CD8-positive, alpha-beta memory T cell (primary cell): ENCODE measurements around the gene ARMH1. TPM values are rescaled to one million over a fixed set of nuclear protein-coding genes. Genes with fewer than 3 reads are reported as not detected.
"Not testable (repeated sequence)": the region's sequence is repeated elsewhere in the genome, so short reads cannot be mapped to it uniquely, and the experiment has no call there.

Experiments used
- CTCF ChIA-PET: fragments of 350-600 bp; sonication (Branson Sonifier 250); formaldehyde crosslinking; loops from one replicate; lab custom pipeline; 2021; ENCODE audit warnings: antibody characterized with exemption; lab: Charles Lee
- POLR2A ChIA-PET: fragments of 350-600 bp; sonication (Branson Sonifier 250); formaldehyde crosslinking; loops from one replicate; lab custom pipeline; 2021; ENCODE audit warnings: antibody characterized with exemption; lab: Charles Lee
- DNase-seq, 5 donors: peaks; one replicate each; pipeline versions ENCODE4 v3.0.0 to v3.0.0-alpha.2; 2020 to 2022; ENCODE audit warnings: mixed read lengths in 1 of 5
- H3K27ac ChIP-seq: one replicate; pipeline ENCODE4 v1.7.0; 2013; ENCODE audit warnings: low read depth, mild to moderate bottlenecking, low read length, moderate library complexity
- H3K27me3 ChIP-seq: 2 replicates; pipeline ENCODE4 v1.7.0; 2013; ENCODE audit warnings: low read length, mild to moderate bottlenecking; ENCODE audit not compliant: insufficient read depth, poor library complexity, severe bottlenecking
- H3K36me3 ChIP-seq: 2 replicates; pipeline ENCODE4 v1.7.0; 2013; ENCODE audit warnings: mild to moderate bottlenecking, low read length, moderate library complexity; ENCODE audit not compliant: insufficient read depth
- H3K4me1 ChIP-seq: 2 replicates; pipeline ENCODE4 v1.7.0; 2013; ENCODE audit warnings: mild to moderate bottlenecking, low read length, moderate library complexity; ENCODE audit not compliant: insufficient read depth
- H3K4me3 ChIP-seq: 2 replicates; pipeline ENCODE4 v1.7.0; 2013; ENCODE audit warnings: mild to moderate bottlenecking, low read length
- H3K9me3 ChIP-seq: 2 replicates; pipeline ENCODE4 v1.7.0; 2013; ENCODE audit warnings: mild to moderate bottlenecking, low read length
- H3K27ac Mint-ChIP-seq, 8 donors: one replicate each; pipeline ENCODE4 v1.8.0; 2020 to 2021; ENCODE audit warnings: mixed read lengths in 8 of 8, mild to moderate bottlenecking in 6 of 8, inconsistent platforms in 3 of 8, moderate library complexity in 3 of 8
- H3K27me3 Mint-ChIP-seq, 2 donors: one replicate each; pipeline ENCODE4 v1.8.0; 2020 to 2021; ENCODE audit warnings: mixed read lengths in 2 of 2, mild to moderate bottlenecking in 1 of 2, moderate library complexity in 1 of 2
- H3K36me3 Mint-ChIP-seq, 3 donors: one replicate each; pipeline ENCODE4 v1.8.0; 2020 to 2021; ENCODE audit warnings: mixed read lengths in 3 of 3, inconsistent platforms in 1 of 3, mild to moderate bottlenecking in 1 of 3
- H3K4me1 Mint-ChIP-seq, 3 donors: one replicate each; pipeline ENCODE4 v1.8.0; 2020 to 2021; ENCODE audit warnings: mixed read lengths in 3 of 3, inconsistent platforms in 1 of 3, mild to moderate bottlenecking in 1 of 3
- H3K4me3 Mint-ChIP-seq, 7 donors: one replicate each; pipeline ENCODE4 v1.8.0; 2020 to 2021; ENCODE audit warnings: mixed read lengths in 7 of 7, mild to moderate bottlenecking in 6 of 7, moderate library complexity in 4 of 7, inconsistent platforms in 2 of 7
- H3K9me3 Mint-ChIP-seq, 5 donors: one replicate each; pipeline ENCODE4 v1.8.0; 2020 to 2022; ENCODE audit warnings: mixed read lengths in 5 of 5, mild to moderate bottlenecking in 3 of 5, moderate library complexity in 2 of 5, inconsistent platforms in 1 of 5
- polyA plus RNA-seq: library from polyadenylated mRNA; unstranded; fragments of 300-500 nt; fragmentation: Illumina TruSeq; gene quantifications from one replicate; pipeline ENCODE4 v1.2.3, GENCODE V29; 2021
- total RNA-seq, 2 experiments: library from RNA; stranded (reverse); gene quantifications; one replicate each; pipeline ENCODE4 v1.2.3, GENCODE V29; 2021

Gene ARMH1
- total and polyA plus RNA-seq, 3 experiments from 2014 or later: 21.1 to 38.0 (median 33.3) TPM

GRCh38 chr1:44693159-44693558 is 18.6 kb downstream of the ARMH1 start:
- no peaks in the 10 kb centered on the region for H3K9me3 Mint-ChIP-seq
- H3K27ac ChIP-seq: no peak overlapping the region
- CTCF ChIA-PET: interaction anchor here (1.3 kb wide), 1 partner anchor 9 kb away, joined by 3 read pairs; no protein-coding TSS in a partner anchor
- peaks cover 12 to 15% (median 14%) of the 10 kb centered on the region in 3 donors for H3K4me1 Mint-ChIP-seq
- H3K27me3 ChIP-seq: no peaks in the 10 kb centered on the region
- H3K27ac Mint-ChIP-seq: no peak overlapping the region
- no peak overlapping the region for H3K4me3 ChIP-seq
- no peak for DNase-seq
- H3K27me3 Mint-ChIP-seq: peaks cover 0 to 5% of the 10 kb centered on the region in 2 donors
- POLR2A ChIA-PET: no interaction called here
- H3K4me3 Mint-ChIP-seq: no peak overlapping the region
- peaks cover 16% of the 10 kb centered on the region for H3K4me1 ChIP-seq
- no peaks in the 10 kb centered on the region for H3K36me3 ChIP-seq
- H3K36me3 Mint-ChIP-seq: peaks cover 0 to 5% (median 0%) of the 10 kb centered on the region in 3 donors
- no peaks in the 10 kb centered on the region for H3K9me3 ChIP-seq

DNA sequence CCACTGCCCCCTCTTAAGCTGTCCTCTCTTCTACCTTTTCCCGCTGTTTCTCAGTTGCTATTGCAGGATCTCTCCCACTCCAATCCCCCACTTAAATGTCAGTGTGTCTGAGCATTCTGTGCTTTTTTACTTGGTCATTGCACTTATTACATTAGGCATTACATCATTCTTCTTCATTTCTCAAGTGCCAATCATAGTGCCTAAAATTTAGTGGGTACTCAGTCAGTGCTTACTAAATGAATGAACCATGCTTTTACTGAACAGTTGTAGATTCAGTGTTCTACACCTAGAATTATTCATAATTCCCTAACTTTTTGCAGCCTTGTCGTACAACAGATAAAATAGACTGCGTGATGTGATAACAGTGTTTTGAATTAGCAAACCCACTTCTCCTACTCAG is 19.4 kb downstream of the ARMH1 start:
- Histone ChIP-seq H3K36me3 (no peaks in the 10 kb centered on the region), H3K9me3 (no peaks in the 10 kb centered on the region), H3K4me3 (no peak overlapping the region), H3K27ac (no peak overlapping the region), H3K4me1 (peaks cover 16% of the 10 kb centered on the region), H3K27me3 (no peaks in the 10 kb centered on the region)
- POLR2A ChIA-PET: no interaction called here
- no peak for DNase-seq
- Mint-ChIP-seq H3K36me3 (peaks cover 0 to 5% (median 0%) of the 10 kb centered on the region in 3 donors), H3K9me3 (no peaks in the 10 kb centered on the region), H3K4me3 (no peak overlapping the region), H3K27me3 (peaks cover 0 to 5% of the 10 kb centered on the region in 2 donors), H3K27ac (no peak overlapping the region), H3K4me1 (peaks cover 12 to 15% (median 14%) of the 10 kb centered on the region in 3 donors)
- CTCF ChIA-PET: no interaction called here

DNA sequence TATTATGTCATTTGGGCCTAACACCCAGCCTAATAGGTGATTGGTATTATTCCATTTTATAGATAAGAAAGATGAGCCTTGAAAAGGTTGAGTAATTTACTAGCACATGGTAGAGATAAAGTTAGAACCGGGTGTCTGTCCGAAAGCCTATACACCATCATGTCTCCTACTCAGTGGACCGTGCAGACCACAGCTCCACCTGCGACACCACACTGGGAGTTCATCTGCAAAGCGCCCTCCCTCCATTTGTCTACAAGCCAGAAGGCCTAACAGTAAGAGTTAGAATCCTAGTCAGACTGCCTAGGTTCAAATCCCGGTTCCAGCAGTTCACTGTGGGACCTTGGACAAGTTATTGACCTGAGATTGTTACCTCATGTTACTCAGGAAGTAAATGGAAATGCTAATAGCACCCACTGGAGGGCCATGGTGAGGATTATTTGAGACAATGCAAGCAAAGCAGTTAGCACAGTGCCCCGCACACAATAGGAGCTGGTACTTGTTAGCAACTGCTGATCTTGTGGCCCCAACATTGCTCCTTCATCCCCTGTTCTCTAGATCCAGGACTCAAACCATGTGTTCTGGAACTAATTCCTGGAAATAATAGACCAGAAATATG is 20.5 kb downstream of the ARMH1 start:
- H3K27ac Mint-ChIP-seq: peak overlapping the region in 2 of 8 donors; percentile 54 to 58
- H3K9me3 ChIP-seq: no peaks in the 10 kb centered on the region
- CTCF ChIA-PET: interaction anchor here (1.6 kb wide), 1 partner anchor 42 kb away, joined by 3 read pairs; no protein-coding TSS in a partner anchor
- no peak overlapping the region for H3K27ac ChIP-seq
- no peak overlapping the region for H3K4me3 ChIP-seq
- no peak overlapping the region for H3K4me3 Mint-ChIP-seq
- H3K36me3 ChIP-seq: no peaks in the 10 kb centered on the region
- peaks cover 0 to 5% (median 0%) of the 10 kb centered on the region in 3 donors for H3K36me3 Mint-ChIP-seq
- H3K27me3 Mint-ChIP-seq: peaks cover 0 to 5% of the 10 kb centered on the region in 2 donors
- DNase-seq: no peak
- H3K4me1 Mint-ChIP-seq: peaks cover 12 to 15% (median 14%) of the 10 kb centered on the region in 3 donors
- POLR2A ChIA-PET: no interaction called here
- H3K4me1 ChIP-seq: peaks cover 16% of the 10 kb centered on the region
- H3K9me3 Mint-ChIP-seq: no peaks in the 10 kb centered on the region
- no peaks in the 10 kb centered on the region for H3K27me3 ChIP-seq

GRCh38 chr1:44695671-44696070 is 21.2 kb downstream of the ARMH1 start:
- peaks cover 0 to 4% of the 10 kb centered on the region in 2 donors for H3K27me3 Mint-ChIP-seq
- peaks cover 16% of the 10 kb centered on the region for H3K4me1 ChIP-seq
- CTCF ChIA-PET: interaction anchor here (1.6 to 1.9 kb wide), 2 partner anchors 10 to 43 kb away, joined by 3 to 6 read pairs; no protein-coding TSS in a partner anchor
- H3K36me3 Mint-ChIP-seq: peaks cover 0 to 5% (median 0%) of the 10 kb centered on the region in 3 donors
- no peak overlapping the region for H3K27ac ChIP-seq
- no peaks in the 10 kb centered on the region for H3K36me3 ChIP-seq
- H3K4me3 ChIP-seq: no peak overlapping the region
- H3K4me1 Mint-ChIP-seq: peaks cover 12 to 15% (median 14%) of the 10 kb centered on the region in 3 donors
- no peaks in the 10 kb centered on the region for H3K27me3 ChIP-seq
- H3K9me3 ChIP-seq: no peaks in the 10 kb centered on the region
- POLR2A ChIA-PET: interaction anchor here (0.6 kb wide), 1 partner anchor 608 kb away, joined by 4 read pairs; no protein-coding TSS in a partner anchor
- no peak for DNase-seq
- H3K9me3 Mint-ChIP-seq: no peaks in the 10 kb centered on the region
- H3K4me3 Mint-ChIP-seq: no peak overlapping the region
- H3K27ac Mint-ChIP-seq: peak overlapping the region in 1 of 8 donors; percentile 79

GRCh38 chr1:44696101-44696500 is 21.6 kb downstream of the ARMH1 start:
- H3K4me3 ChIP-seq: no peak overlapping the region
- no peaks in the 10 kb centered on the region for H3K27me3 ChIP-seq
- no peak overlapping the region for H3K27ac ChIP-seq
- CTCF ChIA-PET: interaction anchor here (1.3 to 1.9 kb wide), 3 partner anchors 10 to 43 kb away, joined by 3 to 6 read pairs (median 4); no protein-coding TSS in a partner anchor
- peaks cover 0 to 5% (median 0%) of the 10 kb centered on the region in 3 donors for H3K36me3 Mint-ChIP-seq
- H3K4me1 ChIP-seq: peaks cover 16% of the 10 kb centered on the region
- H3K36me3 ChIP-seq: no peaks in the 10 kb centered on the region
- DNase-seq: no peak
- POLR2A ChIA-PET: interaction anchor here (0.6 kb wide), 1 partner anchor 607 kb away, joined by 4 read pairs; no protein-coding TSS in a partner anchor
- H3K27ac Mint-ChIP-seq: peak overlapping the region in 3 of 8 donors; percentile 79 to 90 (median 85)
- H3K4me1 Mint-ChIP-seq: peaks cover 12 to 15% (median 14%) of the 10 kb centered on the region in 3 donors
- no peaks in the 10 kb centered on the region for H3K9me3 Mint-ChIP-seq
- H3K9me3 ChIP-seq: no peaks in the 10 kb centered on the region
- no peak overlapping the region for H3K4me3 Mint-ChIP-seq
- peaks cover 0 to 4% of the 10 kb centered on the region in 2 donors for H3K27me3 Mint-ChIP-seq

DNA sequence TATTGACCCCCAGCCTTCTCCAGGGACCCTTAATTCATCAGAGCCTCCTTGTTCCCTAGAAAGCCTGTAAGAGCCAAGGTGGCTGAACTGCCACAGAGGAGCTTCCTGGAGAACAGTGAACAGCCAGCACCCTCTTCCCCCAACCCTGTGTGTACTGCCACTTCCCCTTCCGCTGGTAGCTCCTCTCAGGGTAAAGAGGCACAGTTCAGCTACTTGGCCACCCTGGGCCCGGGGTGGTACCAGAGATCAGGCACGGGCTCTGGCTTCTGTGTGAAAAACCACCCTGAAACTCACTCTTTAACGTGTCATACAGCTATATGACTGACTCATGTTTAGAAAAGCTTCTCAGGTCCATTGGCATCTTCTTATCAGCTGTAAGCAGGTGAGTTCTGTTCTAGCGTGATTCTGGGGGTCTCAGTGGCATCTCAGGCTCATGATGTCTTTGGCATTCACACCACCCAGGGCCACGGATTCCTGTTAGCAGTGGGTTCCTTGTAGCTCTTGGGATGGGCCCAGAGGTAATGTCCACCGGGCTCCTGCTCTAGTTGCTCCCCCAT is 22.4 kb downstream of the ARMH1 start:
- DNase-seq: peak in 2 of 5 donors; percentile 22 to 40
- H3K27me3 Mint-ChIP-seq: no peaks in the 10 kb centered on the region
- POLR2A ChIA-PET: no interaction called here
- Histone ChIP-seq H3K4me3 (peak overlapping the region; percentile 9), H3K27me3 (no peaks in the 10 kb centered on the region), H3K27ac (no peak overlapping the region), H3K36me3 (no peaks in the 10 kb centered on the region), H3K4me1 (peaks cover 16% of the 10 kb centered on the region), H3K9me3 (no peaks in the 10 kb centered on the region)
- peaks cover 12 to 15% (median 14%) of the 10 kb centered on the region in 3 donors for H3K4me1 Mint-ChIP-seq
- CTCF ChIA-PET: interaction anchor here (1.3 to 1.9 kb wide), 3 partner anchors 9 to 44 kb away, joined by 3 to 6 read pairs (median 4); no protein-coding TSS in a partner anchor
- peak overlapping the region in 5 of 7 donors; percentile 28 to 74 (median 41) for H3K4me3 Mint-ChIP-seq
- H3K9me3 Mint-ChIP-seq: no peaks in the 10 kb centered on the region
- H3K27ac Mint-ChIP-seq: peak overlapping the region; percentile 55 to 91 (median 84)
- H3K36me3 Mint-ChIP-seq: peaks cover 0 to 1% (median 0%) of the 10 kb centered on the region in 3 donors

DNA sequence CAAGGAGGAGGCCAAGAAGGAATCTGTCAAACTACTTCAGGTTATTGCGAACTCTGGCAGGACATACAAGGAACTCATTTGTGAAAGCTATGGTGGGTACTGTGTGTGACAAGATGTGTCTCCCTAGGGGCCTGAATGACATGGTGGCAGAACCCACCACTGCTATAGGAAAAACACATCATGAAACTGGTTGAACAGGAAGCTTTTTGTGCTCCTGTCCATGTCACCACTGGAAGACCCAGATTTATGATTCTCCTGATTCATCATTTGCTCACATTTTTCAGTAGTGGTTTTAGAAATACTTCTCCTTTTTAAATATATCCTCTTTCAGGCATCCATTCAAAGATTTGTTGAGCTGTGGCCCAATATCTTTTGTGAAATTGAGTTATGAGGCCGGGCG is 23.6 kb downstream of the ARMH1 start:
- H3K27me3 Mint-ChIP-seq: no peaks in the 10 kb centered on the region
- no peaks in the 10 kb centered on the region for H3K9me3 Mint-ChIP-seq
- H3K36me3 Mint-ChIP-seq: peaks cover 0 to 1% (median 0%) of the 10 kb centered on the region in 3 donors
- peak overlapping the region in 1 of 7 donors; percentile 32 for H3K4me3 Mint-ChIP-seq
- CTCF ChIA-PET: no interaction called here
- H3K27ac Mint-ChIP-seq: peak overlapping the region in 3 of 8 donors; percentile 42 to 70 (median 48)
- no peak for DNase-seq
- H3K9me3 ChIP-seq: no peaks in the 10 kb centered on the region
- H3K27ac ChIP-seq: no peak overlapping the region
- H3K4me3 ChIP-seq: no peak overlapping the region
- POLR2A ChIA-PET: no interaction called here
- H3K4me1 ChIP-seq: peaks cover 16% of the 10 kb centered on the region
- H3K27me3 ChIP-seq: no peaks in the 10 kb centered on the region
- no peaks in the 10 kb centered on the region for H3K36me3 ChIP-seq
- H3K4me1 Mint-ChIP-seq: peaks cover 12 to 15% (median 14%) of the 10 kb centered on the region in 3 donors

DNA sequence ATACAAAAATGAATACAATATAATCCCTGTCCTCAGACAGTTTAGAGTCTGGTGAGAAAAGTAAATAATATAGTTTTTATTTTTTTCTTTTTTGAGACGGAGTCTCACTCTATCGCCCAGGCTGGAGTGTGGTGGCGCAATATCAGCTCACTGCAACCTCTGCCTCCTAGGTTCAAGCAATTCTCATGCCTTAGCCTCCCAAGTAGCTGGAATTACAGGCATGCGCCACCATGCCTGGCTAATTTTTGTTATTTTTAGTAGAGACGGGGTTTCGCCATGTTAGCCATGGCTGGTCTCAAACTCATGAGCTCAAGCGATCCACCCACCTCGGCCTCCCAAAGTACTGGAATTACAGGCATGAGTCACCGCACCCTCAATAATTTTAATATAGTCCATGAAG is 24.9 kb downstream of the ARMH1 start:
- DNase-seq, POLR2A ChIA-PET, CTCF ChIA-PET: not testable (repeated sequence)

More for the DNA sequence above, 24.9 kb downstream of the ARMH1 start:
- not testable (repeated sequence) for H3K36me3 Mint-ChIP-seq, H3K9me3 ChIP-seq, H3K4me3 Mint-ChIP-seq, H3K9me3 Mint-ChIP-seq, H3K36me3 ChIP-seq, H3K27me3 Mint-ChIP-seq, H3K27me3 ChIP-seq, H3K27ac ChIP-seq, H3K27ac Mint-ChIP-seq, H3K4me3 ChIP-seq
- H3K4me1 Mint-ChIP-seq: peaks cover 12 to 15% (median 14%) of the 10 kb centered on the region in 3 donors
- H3K4me1 ChIP-seq: peaks cover 16% of the 10 kb centered on the region
